ENCODE measurements around the gene SP6.

GRCh38 chr17:47895347-47895855 is 44.4 kb upstream of the SP6 start:
- TF ChIP-seq BRCA1 (IDR thresholded peaks at IDR 0.05; ENCODE audit: low read depth, low read length) (no peak), CBX8 (IDR thresholded peaks at IDR 0.05; ENCODE audit: borderline replicate concordance, low read depth, low read length) (no peak), EZH2 (IDR thresholded peaks at IDR 0.05; ENCODE audit: low read depth, low read length, severe bottlenecking) (no peak), CTCF (IDR thresholded peaks at IDR 0.05; ENCODE audit: control extremely low read depth in 1 of 3, insufficient read depth in 1 of 3, low read depth in 1 of 3, low read length in 3 of 3) (no peak)

Data from H1 (cell line).